A673 (cell line): ENCODE data around the gene CDHR1. TPM values are rescaled to one million over a fixed set of nuclear protein-coding genes. Genes with fewer than 3 reads are reported as not detected.
"Not testable (repeated sequence)": the region's sequence is repeated elsewhere in the genome, so short reads cannot be mapped to it uniquely, and the experiment has no call there.

ENCODE experiments used
- Bru-seq: library from RNA; stranded (reverse); fragments of 400-500 nt; gene quantifications from one replicate; lab custom pipeline; 2021; lab: Mats Ljungman, UMichigan
- BruChase-seq, 2 experiments: library from RNA; stranded (reverse); fragments of 400-500 nt; gene quantifications; one replicate each; lab custom pipeline; 2021; lab: Mats Ljungman, UMichigan
- BruUV-seq: library from RNA; stranded (reverse); fragments of 400-500 nt; replicated peaks from 2 replicates; lab custom pipeline; 2021; lab: Mats Ljungman, UMichigan
- CTCF ChIA-PET: fragments of 300-600 bp; sonication (Branson Sonifier 250); formaldehyde crosslinking; loops from one replicate; lab custom pipeline; 2022; ENCODE audit warnings: antibody characterized with exemption; lab: Charles Lee
- POLR2A ChIA-PET: fragments of 300-600 bp; sonication (Branson Sonifier 250); formaldehyde crosslinking; loops from one replicate; lab custom pipeline; 2022; ENCODE audit warnings: antibody characterized with exemption; ENCODE audit not compliant: low non-redundant PET; lab: Charles Lee
- DNase-seq: peaks from one replicate; pipeline ENCODE4 v3.0.0-alpha.2; 2015; ENCODE audit warnings: low spot score
- H3K27ac ChIP-seq: fragments of 200-600 bp; sonication (generic); 2 replicates; pipeline ENCODE4 v1.5.1; 2016; ENCODE audit warnings: mixed run types, low read depth, mild to moderate bottlenecking, mixed read lengths, antibody characterized with exemption, low read length; ENCODE audit not compliant: poor library complexity, severe bottlenecking
- H3K27me3 ChIP-seq: fragments of 200-600 bp; sonication (generic); replicated peaks from 2 replicates; pipeline ENCODE4 v1.6.1; 2017; ENCODE audit warnings: mixed run types, low read depth, mild to moderate bottlenecking, mixed read lengths, antibody characterized with exemption, low read length; ENCODE audit not compliant: insufficient read depth, poor library complexity
- H3K36me3 ChIP-seq: fragments of 200-600 bp; sonication (generic); 2 replicates; pipeline ENCODE4 v1.6.1; 2016; ENCODE audit warnings: mixed run types, mild to moderate bottlenecking, mixed read lengths, antibody characterized with exemption, low read length; ENCODE audit not compliant: insufficient read depth, poor library complexity, severe bottlenecking
- H3K4me1 ChIP-seq: fragments of 200-600 bp; sonication (generic); 2 replicates; pipeline ENCODE4 v1.6.1; 2017; ENCODE audit warnings: mixed run types, mild to moderate bottlenecking, mixed read lengths, antibody characterized with exemption, low read length; ENCODE audit not compliant: insufficient read depth, poor library complexity, severe bottlenecking
- H3K4me3 ChIP-seq: fragments of 200-600 bp; sonication (generic); 2 replicates; pipeline ENCODE4 v1.5.1; 2016; ENCODE audit warnings: low read depth, mixed run types, mild to moderate bottlenecking, mixed read lengths, low read length; ENCODE audit not compliant: poor library complexity, severe bottlenecking
- H3K9me3 ChIP-seq: fragments of 200-600 bp; sonication (generic); 2 replicates; pipeline ENCODE4 v1.6.1; 2016; ENCODE audit warnings: mixed run types, low read depth, mild to moderate bottlenecking, mixed read lengths, antibody characterized with exemption, low read length; ENCODE audit not compliant: poor library complexity, severe bottlenecking
- EZH2 ChIP-seq: fragments of 200-600 bp; sonication (generic); IDR thresholded peaks from 2 replicates; pipeline ENCODE4 v1.6.1; 2017; ENCODE audit warnings: borderline replicate concordance, low read depth, mild to moderate bottlenecking, mixed read lengths, antibody characterized with exemption, low read length; ENCODE audit not compliant: poor library complexity, severe bottlenecking
- intact Hi-C: fragments of 100-400 bp; cut with micrococcal nuclease; formaldehyde crosslinking; loops from one replicate; pipeline ENCODE4 v1.10.0; 2022; ENCODE audit not compliant: unreplicated experiment
- long read RNA-seq: library from polyadenylated mRNA; stranded (forward); transcript quantifications from one replicate; pipeline ENCODE4 v2.0.0, GENCODE V29; 2022
- total RNA-seq: library from RNA; stranded (reverse); gene quantifications from 2 replicates; pipeline ENCODE4 v1.2.3, GENCODE V29; 2021
- TF ChIP-seq, protein P1 (sequence below): fragments of 300-800, 200-600 bp; sonication (generic); conservative IDR thresholded peaks from 2 replicates; pipeline ENCODE4 v1.5.1; 2017; ENCODE audit warnings: low read depth, mild to moderate bottlenecking, antibody characterized with exemption, low read length, moderate library complexity, mixed read lengths

Gene CDHR1
- total RNA-seq: 0.20 TPM in 1 of 2 replicates, not detected in the other
- percentile 4 among the genes with signal in this experiment for Bru-seq, nascent RNA
- BruChase-seq, experiment 1, labeled RNA remaining after a 2-hour chase: percentile 9 among the genes with signal in this experiment
- BruChase-seq, experiment 2, labeled RNA remaining after a 6-hour chase: percentile 3 among the genes with signal in this experiment
- long read RNA-seq: 0 reads

GRCh38 chr10:84194424-84195043, at the start of gene CDHR1:
CDHR1 (plus strand) TSS chr10:84194537; CDS start chr10:84194761, 224 bp downstream.
- ChIA-PET CTCF (no interaction called here), POLR2A (no interaction called here)
- Histone ChIP-seq H3K4me1 (no peaks in the 10 kb centered on the region), H3K27me3 (peaks cover 86% of the 10 kb centered on the region), H3K4me3 (peak within 1 kb of the TSS; percentile 36), H3K36me3 (no peaks in the 10 kb centered on the region), H3K9me3 (no peaks in the 10 kb centered on the region), H3K27ac (no peak within 1 kb of the TSS)
- intact Hi-C loops: no loop called here
- peak; percentile 27 for DNase-seq
- TF ChIP-seq, protein P1, sequence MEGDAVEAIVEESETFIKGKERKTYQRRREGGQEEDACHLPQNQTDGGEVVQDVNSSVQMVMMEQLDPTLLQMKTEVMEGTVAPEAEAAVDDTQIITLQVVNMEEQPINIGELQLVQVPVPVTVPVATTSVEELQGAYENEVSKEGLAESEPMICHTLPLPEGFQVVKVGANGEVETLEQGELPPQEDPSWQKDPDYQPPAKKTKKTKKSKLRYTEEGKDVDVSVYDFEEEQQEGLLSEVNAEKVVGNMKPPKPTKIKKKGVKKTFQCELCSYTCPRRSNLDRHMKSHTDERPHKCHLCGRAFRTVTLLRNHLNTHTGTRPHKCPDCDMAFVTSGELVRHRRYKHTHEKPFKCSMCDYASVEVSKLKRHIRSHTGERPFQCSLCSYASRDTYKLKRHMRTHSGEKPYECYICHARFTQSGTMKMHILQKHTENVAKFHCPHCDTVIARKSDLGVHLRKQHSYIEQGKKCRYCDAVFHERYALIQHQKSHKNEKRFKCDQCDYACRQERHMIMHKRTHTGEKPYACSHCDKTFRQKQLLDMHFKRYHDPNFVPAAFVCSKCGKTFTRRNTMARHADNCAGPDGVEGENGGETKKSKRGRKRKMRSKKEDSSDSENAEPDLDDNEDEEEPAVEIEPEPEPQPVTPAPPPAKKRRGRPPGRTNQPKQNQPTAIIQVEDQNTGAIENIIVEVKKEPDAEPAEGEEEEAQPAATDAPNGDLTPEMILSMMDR: no peak
- TF ChIP-seq EZH2: no peak
- no TSS peak for BruUV-seq

GRCh38 chr10:84147347-84147746, 47.0 kb upstream of the CDHR1 start:
- TF ChIP-seq, protein P1: no peak
- no peak for TF ChIP-seq EZH2
- DNase-seq: no peak
- ChIA-PET CTCF (no interaction called here), POLR2A (interaction anchor here (0.7 kb wide), 1 partner anchor 26 kb away, joined by 3 read pairs; the partner anchor contains the start of gene GPR15LG)
- Histone ChIP-seq H3K9me3 (no peaks in the 10 kb centered on the region), H3K4me3 (no peak overlapping the region), H3K27me3 (no peaks in the 10 kb centered on the region), H3K36me3 (peaks cover 90% of the 10 kb centered on the region), H3K27ac (no peak overlapping the region), H3K4me1 (no peaks in the 10 kb centered on the region)
- intact Hi-C loops: loop anchor here (5.0 kb wide), 1 partner anchor 60 kb away; no protein-coding TSS in a partner anchor
- no TSS peak for BruUV-seq

DNA sequence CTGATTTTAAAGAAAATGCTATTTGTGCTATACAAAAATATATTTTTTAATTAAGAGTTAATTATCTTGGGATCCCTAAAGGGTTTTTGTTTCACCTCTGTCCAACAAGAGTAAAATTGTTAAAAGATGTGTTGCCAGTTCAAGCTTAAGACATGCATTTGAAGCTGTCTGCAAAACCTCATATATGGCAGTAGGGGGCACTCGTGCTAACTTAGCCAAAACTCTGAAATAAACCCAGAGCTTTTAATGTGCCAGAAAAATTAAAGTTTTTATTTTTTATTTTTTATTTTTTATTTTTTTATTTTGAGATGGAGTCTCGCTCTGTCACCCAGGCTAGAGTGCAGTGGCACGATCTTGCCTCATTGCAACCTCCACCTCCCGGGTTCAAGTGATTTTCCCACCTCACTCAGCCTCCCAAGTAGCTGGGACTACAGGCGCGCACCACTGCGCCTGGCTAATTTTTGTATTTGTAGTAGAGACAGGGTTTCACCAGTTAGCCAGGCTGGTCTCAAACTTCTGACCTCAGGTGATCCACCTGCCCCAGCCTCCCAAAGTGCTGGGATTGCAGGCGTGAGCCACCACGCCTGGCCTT, 46.2 kb upstream of the CDHR1 start:
- CTCF ChIA-PET: interaction anchor here (0.5 kb wide), 1 partner anchor 122 kb away, joined by 3 read pairs; no protein-coding TSS in a partner anchor
- peaks cover 90% of the 10 kb centered on the region for H3K36me3 ChIP-seq
- not testable (repeated sequence) for H3K4me3 ChIP-seq, H3K27me3 ChIP-seq, H3K4me1 ChIP-seq, H3K27ac ChIP-seq, BruUV-seq, H3K9me3 ChIP-seq
- POLR2A ChIA-PET: interaction anchor here (0.7 kb wide), 1 partner anchor 25 kb away, joined by 3 read pairs; the partner anchor contains the start of gene GPR15LG
- DNase-seq: peak; percentile 42
- intact Hi-C loops: loop anchor here (1.0 to 5.0 kb wide), 2 partner anchors 59 to 390 kb away; no protein-coding TSS in a partner anchor
- TF ChIP-seq, protein P1: peak; percentile 69
